ENCODE data around the gene RALB.

RALB gene

GRCh38 chr2:120252225-120253020 is at the start of gene RALB:
Gene RALB (plus strand): TSS chr2:120252852. CDS start chr2:120278665, 25,813 bp downstream.
- DNase-seq (ENCODE audit: low read depth in 2 of 2) = peak; percentile 89 to 92

GRCh38 chr2:120203251-120204021 is 49.2 kb upstream of the RALB start:
- no peak for DNase-seq (ENCODE audit: low read depth in 2 of 2)

GRCh38 chr2:120204022-120204405 is 48.6 kb upstream of the RALB start:
- no peak for DNase-seq (ENCODE audit: low read depth in 2 of 2)

GRCh38 chr2:120204417-120204816 is 48.2 kb upstream of the RALB start:
- no peak for DNase-seq (ENCODE audit: low read depth in 2 of 2)

GRCh38 chr2:120204945-120205670 is 47.5 kb upstream of the RALB start:
- DNase-seq (ENCODE audit: low read depth in 2 of 2) = no peak

GRCh38 chr2:120206022-120206581 is 46.5 kb upstream of the RALB start:
- no peak for DNase-seq (ENCODE audit: low read depth in 2 of 2)

- no peak for DNase-seq (ENCODE audit: low read depth in 2 of 2)
Observed at GRCh38 chr2:120208381-120209353, 44.0 kb upstream of the RALB start.

GRCh38 chr2:120209427-120210269 is 43.0 kb upstream of the RALB start:
- no peak for DNase-seq (ENCODE audit: low read depth in 2 of 2)

GRCh38 chr2:120210270-120210693 is 42.4 kb upstream of the RALB start:
- DNase-seq (ENCODE audit: low read depth in 2 of 2) = no peak

GRCh38 chr2:120218181-120218580 is 34.5 kb upstream of the RALB start:
- DNase-seq (ENCODE audit: low read depth in 2 of 2) = no peak

GRCh38 chr2:120219291-120219690 is 33.4 kb upstream of the RALB start:
- no peak for DNase-seq (ENCODE audit: low read depth in 2 of 2)

GRCh38 chr2:120219766-120220165 is 32.9 kb upstream of the RALB start:
- no peak for DNase-seq (ENCODE audit: low read depth in 2 of 2)

GRCh38 chr2:120220756-120221155 is 31.9 kb upstream of the RALB start:
- no peak for DNase-seq (ENCODE audit: low read depth in 2 of 2)

- no peak for DNase-seq (ENCODE audit: low read depth in 2 of 2)
Observed at GRCh38 chr2:120221616-120222015, 31.0 kb upstream of the RALB start.

GRCh38 chr2:120222186-120223033 is 30.2 kb upstream of the RALB start:
- no peak for DNase-seq (ENCODE audit: low read depth in 2 of 2)

GRCh38 chr2:120223034-120223912 is 29.4 kb upstream of the RALB start, which contains the start of gene TMEM185B:
Gene TMEM185B (minus strand): TSS chr2:120223400. CDS start chr2:120222976, 424 bp downstream.
- DNase-seq (ENCODE audit: low read depth in 2 of 2) = peak; percentile 62

GRCh38 chr2:120224256-120224655 is 28.4 kb upstream of the RALB start:
- no peak for DNase-seq (ENCODE audit: low read depth in 2 of 2)
